ENCODE measurements around the gene SYN1.
"Not testable (repeated sequence)": the region's sequence is repeated elsewhere in the genome, so short reads cannot be mapped to it uniquely, and the experiment has no call there.

SYN1 gene

DNA sequence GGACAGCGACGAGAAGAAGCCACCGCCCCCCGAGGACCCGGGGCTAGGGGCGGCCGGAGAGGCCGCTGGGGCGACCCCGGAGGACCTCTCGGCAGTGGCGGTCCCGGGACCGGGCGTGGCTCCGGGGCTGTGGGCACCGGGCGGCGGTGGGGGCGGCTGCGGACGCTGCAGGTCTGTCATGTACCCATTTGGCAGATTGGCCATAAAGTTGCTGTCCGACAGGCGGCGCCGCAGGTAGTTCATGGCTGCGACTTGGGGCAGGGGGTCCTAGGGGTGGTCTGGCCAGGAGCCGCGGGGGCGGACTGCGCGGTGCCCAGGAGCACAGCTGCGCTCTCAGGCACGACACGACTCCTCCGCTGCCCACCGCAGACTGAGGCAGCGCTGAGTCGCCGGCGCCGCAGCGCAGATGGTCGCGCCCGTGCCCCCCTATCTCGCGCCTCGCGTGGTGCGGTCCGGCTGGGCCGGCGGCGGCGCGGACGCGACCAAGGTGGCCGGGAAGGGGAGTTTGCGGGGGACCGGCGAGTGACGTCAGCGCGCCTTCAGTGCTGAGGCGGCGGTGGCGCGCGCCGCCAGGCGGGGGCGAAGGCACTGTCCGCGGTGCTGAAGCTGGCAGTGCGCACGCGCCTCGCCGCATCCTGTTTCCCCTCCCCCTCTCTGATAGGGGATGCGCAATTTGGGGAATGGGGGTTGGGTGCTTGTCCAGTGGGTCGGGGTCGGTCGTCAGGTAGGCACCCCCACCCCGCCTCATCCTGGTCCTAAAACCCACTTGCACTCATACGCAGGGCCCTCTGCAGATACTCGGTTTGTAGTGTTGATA, at the start of gene SYN1:
TSS of gene SYN1 (minus strand) at position 372 of the 817 bp plus-strand sequence. CDS start at position 243, 129 bp downstream.
- Histone ChIP-seq H4K20me1 (ENCODE audit: low read depth, low read length) (no peaks in the 10 kb centered on the region), H3K27me3 (ENCODE audit: low read length) (no peaks in the 10 kb centered on the region), H3K9ac (ENCODE audit: low read length) (no peak within 1 kb of the TSS), H3K9me2 (replicated peaks; ENCODE audit: insufficient read depth, low read length) (no peaks in the 10 kb centered on the region), H2AFZ (ENCODE audit: low read depth, low read length, severe bottlenecking) (no peak within 1 kb of the TSS), H3F3A (ENCODE audit: insufficient read depth) (no peaks in the 10 kb centered on the region), H3K27ac (ENCODE audit: low read depth, low read length) (no peak within 1 kb of the TSS), H3K36me3 (ENCODE audit: low read length) (no peaks in the 10 kb centered on the region), H3K4me2 (ENCODE audit: low read depth, low read length, poor library complexity, severe bottlenecking) (peak within 1 kb of the TSS; percentile 48), H3K79me2 (ENCODE audit: insufficient read depth, low read length) (no peaks in the 10 kb centered on the region), H3K9me3 (ENCODE audit: insufficient read depth, low read length) (no peaks in the 10 kb centered on the region), H3K4me3 (ENCODE audit: insufficient read depth, low read length, poor library complexity, severe bottlenecking) (peak within 1 kb of the TSS; percentile 34)
- no peak for TF ChIP-seq EZH2phosphoT487 (conservative IDR thresholded peaks at IDR 0.05; ENCODE audit: low read length)
- TF ChIP-seq, protein P1, sequence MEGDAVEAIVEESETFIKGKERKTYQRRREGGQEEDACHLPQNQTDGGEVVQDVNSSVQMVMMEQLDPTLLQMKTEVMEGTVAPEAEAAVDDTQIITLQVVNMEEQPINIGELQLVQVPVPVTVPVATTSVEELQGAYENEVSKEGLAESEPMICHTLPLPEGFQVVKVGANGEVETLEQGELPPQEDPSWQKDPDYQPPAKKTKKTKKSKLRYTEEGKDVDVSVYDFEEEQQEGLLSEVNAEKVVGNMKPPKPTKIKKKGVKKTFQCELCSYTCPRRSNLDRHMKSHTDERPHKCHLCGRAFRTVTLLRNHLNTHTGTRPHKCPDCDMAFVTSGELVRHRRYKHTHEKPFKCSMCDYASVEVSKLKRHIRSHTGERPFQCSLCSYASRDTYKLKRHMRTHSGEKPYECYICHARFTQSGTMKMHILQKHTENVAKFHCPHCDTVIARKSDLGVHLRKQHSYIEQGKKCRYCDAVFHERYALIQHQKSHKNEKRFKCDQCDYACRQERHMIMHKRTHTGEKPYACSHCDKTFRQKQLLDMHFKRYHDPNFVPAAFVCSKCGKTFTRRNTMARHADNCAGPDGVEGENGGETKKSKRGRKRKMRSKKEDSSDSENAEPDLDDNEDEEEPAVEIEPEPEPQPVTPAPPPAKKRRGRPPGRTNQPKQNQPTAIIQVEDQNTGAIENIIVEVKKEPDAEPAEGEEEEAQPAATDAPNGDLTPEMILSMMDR (IDR thresholded peaks at IDR 0.05; ENCODE audit: insufficient read depth, low read length, poor library complexity, severe bottlenecking) = peak; percentile 12

DNA sequence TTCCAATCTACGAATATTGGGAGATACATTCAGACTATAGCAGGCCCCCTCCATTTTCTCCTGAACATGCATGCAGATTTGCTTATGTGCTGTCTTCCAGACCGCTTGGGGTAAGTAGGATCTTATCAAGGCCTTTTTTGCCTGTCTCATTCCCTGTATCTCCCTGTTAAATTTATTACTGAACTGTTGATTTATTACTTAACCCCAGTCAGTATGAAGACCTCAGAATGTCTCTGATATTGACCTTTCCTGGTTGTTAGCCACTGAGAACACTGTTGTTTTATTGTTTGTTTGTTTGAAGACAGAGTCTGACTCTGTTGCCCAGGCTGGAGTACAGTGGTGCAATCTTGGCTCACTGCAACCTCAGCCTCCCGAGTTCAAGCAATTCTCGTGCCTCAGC, 46.1 kb upstream of the SYN1 start:
- H3K9me3 ChIP-seq (ENCODE audit: insufficient read depth, low read length); H3K9me2 ChIP-seq (replicated peaks; ENCODE audit: insufficient read depth, low read length); H3K4me2 ChIP-seq (ENCODE audit: low read depth, low read length, poor library complexity, severe bottlenecking); H3K4me3 ChIP-seq (ENCODE audit: insufficient read depth, low read length, poor library complexity, severe bottlenecking); H2AFZ ChIP-seq (ENCODE audit: low read depth, low read length, severe bottlenecking); H3K36me3 ChIP-seq (ENCODE audit: low read length); H3K27ac ChIP-seq (ENCODE audit: low read depth, low read length); H4K20me1 ChIP-seq (ENCODE audit: low read depth, low read length); H3F3A ChIP-seq (ENCODE audit: insufficient read depth); H3K9ac ChIP-seq (ENCODE audit: low read length); H3K79me2 ChIP-seq (ENCODE audit: insufficient read depth, low read length); H3K27me3 ChIP-seq (ENCODE audit: low read length): not testable (repeated sequence)

DNA sequence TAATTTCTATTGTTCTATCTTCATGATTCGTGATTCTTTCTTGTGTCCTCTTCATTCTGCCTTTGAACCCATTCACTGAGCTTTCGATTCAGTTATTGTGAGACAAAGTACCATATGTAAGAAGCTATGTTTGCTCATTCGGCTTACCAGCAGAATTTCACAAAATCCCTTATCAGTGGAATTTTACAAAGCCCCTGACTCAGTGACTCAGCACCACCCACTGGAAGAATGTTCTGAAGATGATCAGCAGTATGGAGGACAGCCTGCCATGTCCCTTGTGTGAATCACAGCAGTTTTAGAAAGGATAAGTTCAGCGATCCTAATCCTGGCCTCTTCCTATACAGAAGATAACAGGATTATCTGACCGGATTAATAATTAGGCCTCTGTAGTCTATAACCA, 45.1 kb upstream of the SYN1 start:
- Histone ChIP-seq H3K4me2 (ENCODE audit: low read depth, low read length, poor library complexity, severe bottlenecking) (no peak overlapping the region), H3K36me3 (ENCODE audit: low read length) (no peaks in the 10 kb centered on the region), H3F3A (ENCODE audit: insufficient read depth) (no peaks in the 10 kb centered on the region), H3K27ac (ENCODE audit: low read depth, low read length) (no peak overlapping the region), H3K9ac (ENCODE audit: low read length) (no peak overlapping the region), H3K27me3 (ENCODE audit: low read length) (no peaks in the 10 kb centered on the region), H3K9me3 (ENCODE audit: insufficient read depth, low read length) (no peaks in the 10 kb centered on the region), H3K79me2 (ENCODE audit: insufficient read depth, low read length) (no peaks in the 10 kb centered on the region), H3K9me2 (replicated peaks; ENCODE audit: insufficient read depth, low read length) (no peaks in the 10 kb centered on the region), H4K20me1 (ENCODE audit: low read depth, low read length) (no peaks in the 10 kb centered on the region), H2AFZ (ENCODE audit: low read depth, low read length, severe bottlenecking) (no peak overlapping the region), H3K4me3 (ENCODE audit: insufficient read depth, low read length, poor library complexity, severe bottlenecking) (no peak overlapping the region)
- TF ChIP-seq EZH2phosphoT487 (conservative IDR thresholded peaks at IDR 0.05; ENCODE audit: low read length) = no peak
- TF ChIP-seq, protein P1 (IDR thresholded peaks at IDR 0.05; ENCODE audit: insufficient read depth, low read length, poor library complexity, severe bottlenecking) = no peak

DNA sequence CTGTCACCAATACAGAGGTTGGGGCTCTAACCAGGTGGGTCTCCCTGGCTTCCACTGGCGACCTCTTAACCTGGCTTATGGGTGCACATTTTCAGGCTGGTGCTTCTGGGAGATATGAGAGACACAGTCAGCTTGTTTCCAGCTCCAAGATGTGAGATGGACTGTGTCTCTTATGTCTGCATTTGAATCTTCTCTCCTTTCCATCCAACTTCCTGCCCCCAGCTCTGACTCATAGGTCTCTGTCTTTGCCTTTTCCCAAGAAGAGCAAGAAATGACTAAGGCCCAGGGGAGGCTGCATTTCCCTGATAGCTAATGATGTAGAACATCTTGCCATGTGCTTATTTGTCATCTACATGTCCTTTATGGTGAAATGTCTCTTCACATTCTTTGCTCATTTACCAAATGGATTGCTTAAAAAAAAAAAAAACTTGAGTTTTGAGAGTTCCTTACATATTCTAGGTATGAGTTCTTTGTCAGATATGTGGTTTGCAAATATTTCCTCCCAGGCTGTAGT, 42.5 kb upstream of the SYN1 start:
- H3K79me2 ChIP-seq (ENCODE audit: insufficient read depth, low read length) = peaks cover 7% of the 10 kb centered on the region; the same call in 1 of the 2 replicates
- no peak overlapping the region for H3K9ac ChIP-seq (ENCODE audit: low read length)
- no peak overlapping the region for H3K4me2 ChIP-seq (ENCODE audit: low read depth, low read length, poor library complexity, severe bottlenecking)
- no peak overlapping the region for H3K4me3 ChIP-seq (ENCODE audit: insufficient read depth, low read length, poor library complexity, severe bottlenecking)
- TF ChIP-seq, protein P1 (IDR thresholded peaks at IDR 0.05; ENCODE audit: insufficient read depth, low read length, poor library complexity, severe bottlenecking) = no peak
- H3F3A ChIP-seq (ENCODE audit: insufficient read depth) = no peaks in the 10 kb centered on the region
- no peaks in the 10 kb centered on the region for H4K20me1 ChIP-seq (ENCODE audit: low read depth, low read length)
- H3K27ac ChIP-seq (ENCODE audit: low read depth, low read length) = no peak overlapping the region
- no peaks in the 10 kb centered on the region for H3K27me3 ChIP-seq (ENCODE audit: low read length)
- no peaks in the 10 kb centered on the region for H3K9me2 ChIP-seq (replicated peaks; ENCODE audit: insufficient read depth, low read length)
- no peaks in the 10 kb centered on the region for H3K36me3 ChIP-seq (ENCODE audit: low read length)
- H2AFZ ChIP-seq (ENCODE audit: low read depth, low read length, severe bottlenecking) = no peak overlapping the region
- H3K9me3 ChIP-seq (ENCODE audit: insufficient read depth, low read length) = no peaks in the 10 kb centered on the region

Data from SU-DHL-6 (cell line).